ENCODE data around the gene OR52J3. TPM values are rescaled to one million over a fixed set of nuclear protein-coding genes. Genes with fewer than 3 reads are reported as not detected.

The OR52J3 gene
- total RNA-seq, 1 donor from 2014 or later, result not detected

GRCh38 chr11:5096011-5096410 lies 49.7 kb downstream of the OR52J3 start:
- no peak for DNase-seq

Other genes starting within 250 kb of the OR52J3 start
- not detected for gene OR52R1, start 242.1 kb upstream of the OR52J3 start, total RNA-seq
- not detected for gene OR51F2, start 225.2 kb upstream of the OR52J3 start, total RNA-seq
- not detected for gene OR51S1, start 197.3 kb upstream of the OR52J3 start, total RNA-seq
- not detected for gene OR51T1, start 164.6 kb upstream of the OR52J3 start, total RNA-seq
- gene OR51A7, start 142.7 kb upstream of the OR52J3 start, total RNA-seq, result not detected
- gene OR51G2, start 127.2 kb upstream of the OR52J3 start, total RNA-seq, result not detected
- not detected for gene OR51G1, start 122.2 kb upstream of the OR52J3 start, total RNA-seq
- gene OR51A4, start 98.9 kb upstream of the OR52J3 start, total RNA-seq, result not detected
- not detected for gene OR51A2, start 90.8 kb upstream of the OR52J3 start, total RNA-seq
- gene OR51L1, start 51.7 kb upstream of the OR52J3 start, total RNA-seq, result not detected
- not detected for gene OR52E2, start 13.1 kb downstream of the OR52J3 start, total RNA-seq
- gene OR52E1, start 23.0 kb downstream of the OR52J3 start, total RNA-seq, result not detected
- gene OR52A5, start 91.8 kb downstream of the OR52J3 start, total RNA-seq, result not detected
- not detected for gene OR52A1, start 108.2 kb downstream of the OR52J3 start, total RNA-seq
- not detected for gene OR51V1, start 154.2 kb downstream of the OR52J3 start, total RNA-seq
- gene HBB, start 180.5 kb downstream of the OR52J3 start, total RNA-seq, result 441 TPM
- gene HBD, start 188.0 kb downstream of the OR52J3 start, total RNA-seq, result not detected
- gene HBG1, start 203.3 kb downstream of the OR52J3 start, total RNA-seq, result 28.5 TPM
- 1,921 TPM for gene HBG2, start 208.3 kb downstream of the OR52J3 start, total RNA-seq
- 3.6 TPM for gene HBE1, start 223.4 kb downstream of the OR52J3 start, total RNA-seq